ENCODE measurements around the gene RICTOR. TPM values are rescaled to one million over a fixed set of nuclear protein-coding genes. Genes with fewer than 3 reads are reported as not detected.
A peak's percentile ranks its signal among the peaks of the same experiment; 100 is the strongest.

RICTOR gene
- total and polyA plus RNA-seq, 9 of the 15 experiments (the other 6 are each of a cell fraction or from before 2014, with no cell fraction given), result 13.9 to 46.6 (median 22.6) TPM

GRCh38 chr5:39119404-39120051 lies 45.3 kb upstream of the RICTOR start (continued):
- TF ChIP-seq CBFA2T3 (IDR thresholded peaks at IDR 0.05) (peak; percentile 19; the same call in 1 of the 2 replicates), ARID3A (IDR thresholded peaks at IDR 0.05; ENCODE audit: borderline replicate concordance, low read depth, low read length) (peak; percentile 91; the same call in 1 of the 2 replicates), MEIS2 (IDR thresholded peaks at IDR 0.05; ENCODE audit: partially characterized antibody) (peak; percentile 44), FOSL1 (tag; conservative IDR thresholded peaks at IDR 0.05) (0 out of 2 replicates have a peak, but pooled peaks have one; percentile 48), ZNF311 (CRISPR knock-in tag; IDR thresholded peaks at IDR 0.05) (peak; percentile 23; the same call in 1 of the 2 replicates), TAF1 (IDR thresholded peaks at IDR 0.05; ENCODE audit: control insufficient read depth, extremely low read depth, insufficient read depth, low read length, severe bottlenecking) (no peak), RERE (CRISPR knock-in tag; IDR thresholded peaks at IDR 0.05; ENCODE audit: borderline replicate concordance) (no peak), DPF2 (IDR thresholded peaks at IDR 0.05) (peak; percentile 84), ZNF444 (CRISPR knock-in tag; IDR thresholded peaks at IDR 0.05) (0 out of 2 replicates have a peak, but pooled peaks have one; percentile 14), NCOR1 (IDR thresholded peaks at IDR 0.05) (0 out of 2 replicates have a peak, but pooled peaks have one; percentile 3), TRIM24 (IDR thresholded peaks at IDR 0.05) (0 out of 4 replicates have a peak, but pooled peaks of 1 of the 2 experiments have one; percentile 6), ARID2 (IDR thresholded peaks at IDR 0.05) (0 out of 2 replicates have a peak, but pooled peaks have one; percentile 6), EP400 (IDR thresholded peaks at IDR 0.05) (peak; percentile 12; the same call in 1 of the 2 replicates), PBX2 (CRISPR knock-in tag; IDR thresholded peaks at IDR 0.05; ENCODE audit: low read depth) (no peak), PBX2 (tag; conservative IDR thresholded peaks at IDR 0.05; ENCODE audit: low read depth) (peak; percentile 26; the same call in 1 of the 2 replicates)
